SKM-1 (cell line): Measurements from ENCODE around the gene NID2.

Experiments
- DNase-seq: peaks from one replicate; lab custom pipeline; 2025; ENCODE audit not compliant: unreplicated experiment; lab: John Stamatoyannopoulos, UW

Gene NID2

GRCh38 chr14:52058341-52058740 lies 10.5 kb downstream of the NID2 start:
- DNase-seq: no peak

GRCh38 chr14:52055167-52055566 lies 13.7 kb downstream of the NID2 start:
- DNase-seq: no peak

- no peak for DNase-seq
Observed at GRCh38 chr14:52054678-52055077, 14.2 kb downstream of the NID2 start.

- DNase-seq: no peak
Observed at GRCh38 chr14:52053044-52053443, 15.8 kb downstream of the NID2 start.

GRCh38 chr14:52052288-52052943 lies 16.4 kb downstream of the NID2 start:
- DNase-seq: no peak

- no peak for DNase-seq
Observed at GRCh38 chr14:52051871-52052270, 17.0 kb downstream of the NID2 start.

GRCh38 chr14:52051251-52051650 lies 17.6 kb downstream of the NID2 start:
- DNase-seq: no peak

GRCh38 chr14:52049721-52050588 lies 18.9 kb downstream of the NID2 start:
- DNase-seq: no peak

GRCh38 chr14:52049271-52049670 lies 19.6 kb downstream of the NID2 start:
- no peak for DNase-seq

- DNase-seq: no peak
Observed at GRCh38 chr14:52048641-52049204, 20.1 kb downstream of the NID2 start.

GRCh38 chr14:52048116-52048515 lies 20.7 kb downstream of the NID2 start:
- no peak for DNase-seq

- DNase-seq: no peak
Observed at GRCh38 chr14:52046376-52046917, 22.4 kb downstream of the NID2 start.

- no peak for DNase-seq
Observed at GRCh38 chr14:52044791-52045522, 23.9 kb downstream of the NID2 start.

GRCh38 chr14:52043690-52044089 lies 25.2 kb downstream of the NID2 start:
- DNase-seq: no peak

GRCh38 chr14:52042371-52043289 lies 26.2 kb downstream of the NID2 start:
- no peak for DNase-seq

GRCh38 chr14:52040598-52040997 lies 28.3 kb downstream of the NID2 start:
- no peak for DNase-seq

GRCh38 chr14:52039124-52039815 lies 29.6 kb downstream of the NID2 start:
- no peak for DNase-seq

GRCh38 chr14:52033101-52033642 lies 35.7 kb downstream of the NID2 start:
- no peak for DNase-seq

GRCh38 chr14:52032204-52032801 lies 36.6 kb downstream of the NID2 start:
- no peak for DNase-seq
